HCT116 (cell line): ENCODE data around the gene FOS. TPM values are rescaled to one million over a fixed set of nuclear protein-coding genes. Genes with fewer than 3 reads are reported as not detected.

Experiments used
- ATAC-seq: fragments of 200-7000 bp; cut with Tn5 transposase; 2 replicates; pipeline ENCODE4 v1.9.1; 2020; ENCODE audit warnings: mild to moderate bottlenecking, moderate library complexity
- BruUV-seq: library from RNA; stranded (reverse); fragments of 400-500 nt; replicated peaks from 2 replicates; lab custom pipeline; 2021; lab: Mats Ljungman, UMichigan
- CTCF ChIA-PET: fragments of 300-600 bp; sonication (Branson Sonifier 250); formaldehyde crosslinking; loops from one replicate; lab custom pipeline; 2021; ENCODE audit warnings: antibody characterized with exemption; lab: Charles Lee
- POLR2A ChIA-PET: fragments of 300-600, 350-600 bp; sonication (Branson Sonifier 250); formaldehyde crosslinking; loops from one replicate; lab custom pipeline; 2021; ENCODE audit warnings: antibody characterized with exemption; lab: Charles Lee
- RAD21 ChIA-PET, 2 experiments: fragments of 300-600 bp; sonication (Branson Sonifier 250); formaldehyde crosslinking; loops; one replicate each; lab custom pipeline; 2023; ENCODE audit warnings: low total read pairs in 2 of 2; ENCODE audit not compliant: uncharacterized antibody in 2 of 2, unreplicated experiment in 2 of 2, low non-redundant PET in 1 of 2; lab: Charles Lee
- DNase-seq: peaks from one replicate; pipeline ENCODE4 v3.0.0-alpha.2; 2010; ENCODE audit warnings: low read depth, low spot score
- H2AFZ ChIP-seq: fragments of 200-600 bp; shearing (Covaris generic), sonication (generic); 2 replicates; pipeline ENCODE4 v1.6.1; 2017; ENCODE audit warnings: low read depth, mixed run types, mixed read lengths, antibody characterized with exemption, low read length; ENCODE audit not compliant: poor library complexity, severe bottlenecking
- H3K27ac ChIP-seq: 2 replicates; pipeline ENCODE4 v1.5.1; 2012; ENCODE audit warnings: low read depth, low read length
- H3K27me3 ChIP-seq: fragments of 200-600 bp; sonication (generic); 2 replicates; pipeline ENCODE4 v1.6.1; 2016; ENCODE audit warnings: mixed run types, low read length, mixed read lengths; ENCODE audit not compliant: insufficient read depth
- H3K36me3 ChIP-seq, 2 experiments: fragments of 200-500 bp in 1 of 2; fragments of 200-600 bp in 1 of 2; sonication (Bioruptor generic) in 1 of 2; sonication (generic) in 1 of 2; 2 replicates each; pipeline versions ENCODE4 v1.5.1 to v1.6.1; 2014 to 2016; ENCODE audit warnings: low read length in 2 of 2, inconsistent platforms in 1 of 2, mixed read lengths in 1 of 2, mixed run types in 1 of 2; ENCODE audit not compliant: insufficient read depth in 2 of 2, control insufficient read depth in 1 of 2
- H3K4me1 ChIP-seq, 2 experiments: fragments of 200-600 bp in 1 of 2; sonication (generic) in 1 of 2; 2 replicates each; pipeline versions ENCODE4 v1.5.1 to v1.6.1; 2012 to 2017; ENCODE audit warnings: low read length in 2 of 2, inconsistent platforms in 1 of 2, mild to moderate bottlenecking in 1 of 2, mixed read lengths in 1 of 2, mixed run types in 1 of 2, moderate library complexity in 1 of 2; ENCODE audit not compliant: insufficient read depth in 2 of 2, control insufficient read depth in 1 of 2
- H3K4me2 ChIP-seq: fragments of 200-600 bp; sonication (generic); 2 replicates; pipeline ENCODE4 v1.6.1; 2017; ENCODE audit warnings: mixed run types, low read length, mixed read lengths
- H3K4me3 ChIP-seq, 2 experiments: fragments of 200-600 bp in 1 of 2; sonication (generic) in 1 of 2; replicated peaks in 1 of 2; 2 replicates each; pipeline ENCODE4 v1.5.1; 2011 to 2016; ENCODE audit warnings: low read length in 2 of 2, control low read depth in 1 of 2, low read depth in 1 of 2, mild to moderate bottlenecking in 1 of 2, mixed read lengths in 1 of 2, mixed run types in 1 of 2
- H3K79me2 ChIP-seq: fragments of 200-600 bp; sonication (generic); 2 replicates; pipeline ENCODE4 v1.6.1; 2017; ENCODE audit warnings: mild to moderate bottlenecking, mixed run types, low read length, moderate library complexity, mixed read lengths; ENCODE audit not compliant: insufficient read depth
- H3K9ac ChIP-seq: fragments of 200-600 bp; sonication (generic); 2 replicates; pipeline ENCODE4 v1.6.1; 2016; ENCODE audit warnings: low read length, mixed read lengths
- H3K9me2 ChIP-seq: fragments of 200-600 bp; sonication (generic), shearing (Covaris generic); 2 replicates; pipeline ENCODE4 v1.6.1; 2017; ENCODE audit warnings: mixed run types, mild to moderate bottlenecking, moderate library complexity; ENCODE audit not compliant: insufficient read depth
- H3K9me3 ChIP-seq, 2 experiments: fragments of 200-500 bp in 1 of 2; fragments of 200-600 bp in 1 of 2; sonication (Bioruptor generic) in 1 of 2; sonication (generic) in 1 of 2; 2 replicates each; pipeline ENCODE4 v1.6.1; 2014 to 2017; ENCODE audit warnings: low read length in 2 of 2, mixed read lengths in 2 of 2, inconsistent platforms in 1 of 2, low read depth in 1 of 2, mild to moderate bottlenecking in 1 of 2, mixed run types in 1 of 2, moderate library complexity in 1 of 2; ENCODE audit not compliant: control insufficient read depth in 1 of 2, insufficient read depth in 1 of 2
- H4K20me1 ChIP-seq: fragments of 200-600 bp; sonication (generic), shearing (Covaris generic); 2 replicates; pipeline ENCODE4 v1.6.1; 2017; ENCODE audit warnings: mixed run types, mild to moderate bottlenecking, moderate library complexity; ENCODE audit not compliant: insufficient read depth
- POLR2AphosphoS5 ChIP-seq: IDR thresholded peaks from 2 replicates; pipeline ENCODE4 v1.6.1; 2011; ENCODE audit warnings: mild to moderate bottlenecking, low read depth, low read length, moderate library complexity
- YY1 ChIP-seq: IDR thresholded peaks from 2 replicates; pipeline ENCODE4 v1.6.1; 2011; ENCODE audit warnings: low read length, low read depth, moderate library complexity, mild to moderate bottlenecking; ENCODE audit not compliant: insufficient replicate concordance; ENCODE audit errors: extremely low read depth
- intact Hi-C: fragments of 100-400 bp; cut with micrococcal nuclease; formaldehyde crosslinking; loops from 2 replicates; pipeline ENCODE4 v1.10.0; 2022
- total RNA-seq: library from RNA; stranded (reverse); gene quantifications from one replicate; pipeline ENCODE4 v1.2.1, GENCODE V29; 2021; ENCODE audit not compliant: unreplicated experiment
- TF ChIP-seq, protein P1 (sequence below): IDR thresholded peaks from 2 replicates; pipeline ENCODE4 v1.6.1; 2012; ENCODE audit warnings: low read depth
- TF ChIP-seq, protein P2 (sequence below), 3 experiments: fragments of 200-600 bp in 1 of 3; sonication (generic) in 1 of 3; IDR thresholded peaks in 2 of 3; conservative IDR thresholded peaks in 1 of 3; 2 replicates each; pipeline ENCODE4 v1.5.1; 2012 to 2017; ENCODE audit warnings: low read depth in 2 of 3, low read length in 2 of 3, antibody characterized with exemption in 1 of 3, borderline replicate concordance in 1 of 3, control low read depth in 1 of 3, mild to moderate bottlenecking in 1 of 3, mixed read lengths in 1 of 3, mixed run types in 1 of 3, moderate library complexity in 1 of 3; ENCODE audit not compliant: insufficient read depth in 1 of 3

FOS gene
- total RNA-seq, 1 experiment from 2014 or later = 50.4 TPM

DNA sequence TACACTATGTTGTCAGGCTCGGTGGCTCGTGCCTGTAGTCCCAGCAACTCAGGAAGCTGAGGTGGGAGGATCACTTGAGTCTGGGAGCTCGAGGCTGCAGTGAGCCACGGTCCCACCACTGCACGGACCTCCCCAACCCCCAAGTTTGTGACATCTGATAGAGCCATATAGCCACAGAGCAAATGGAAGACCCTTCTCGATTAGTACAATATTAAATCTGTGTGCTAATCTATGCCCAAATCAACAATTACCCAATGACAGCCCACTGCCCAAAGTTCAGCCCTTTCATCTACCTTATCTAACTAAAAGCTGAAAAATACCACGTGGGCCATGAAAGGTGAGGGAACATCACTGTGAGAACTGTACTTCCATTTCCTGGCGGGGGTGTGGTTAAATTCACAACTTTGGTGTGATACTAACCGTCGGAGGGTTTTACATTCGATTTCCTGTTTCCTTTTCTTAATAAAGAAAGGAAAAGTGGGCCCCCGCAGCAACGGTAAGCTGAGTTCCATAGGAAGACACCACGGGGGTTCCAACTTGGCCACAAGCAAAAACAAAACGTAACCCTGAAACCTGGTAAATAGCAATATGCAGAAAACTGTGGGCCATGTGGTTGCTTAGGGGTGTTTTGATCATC lies 31.2 kb upstream of the FOS start (continued):
- TF ChIP-seq, protein P1, sequence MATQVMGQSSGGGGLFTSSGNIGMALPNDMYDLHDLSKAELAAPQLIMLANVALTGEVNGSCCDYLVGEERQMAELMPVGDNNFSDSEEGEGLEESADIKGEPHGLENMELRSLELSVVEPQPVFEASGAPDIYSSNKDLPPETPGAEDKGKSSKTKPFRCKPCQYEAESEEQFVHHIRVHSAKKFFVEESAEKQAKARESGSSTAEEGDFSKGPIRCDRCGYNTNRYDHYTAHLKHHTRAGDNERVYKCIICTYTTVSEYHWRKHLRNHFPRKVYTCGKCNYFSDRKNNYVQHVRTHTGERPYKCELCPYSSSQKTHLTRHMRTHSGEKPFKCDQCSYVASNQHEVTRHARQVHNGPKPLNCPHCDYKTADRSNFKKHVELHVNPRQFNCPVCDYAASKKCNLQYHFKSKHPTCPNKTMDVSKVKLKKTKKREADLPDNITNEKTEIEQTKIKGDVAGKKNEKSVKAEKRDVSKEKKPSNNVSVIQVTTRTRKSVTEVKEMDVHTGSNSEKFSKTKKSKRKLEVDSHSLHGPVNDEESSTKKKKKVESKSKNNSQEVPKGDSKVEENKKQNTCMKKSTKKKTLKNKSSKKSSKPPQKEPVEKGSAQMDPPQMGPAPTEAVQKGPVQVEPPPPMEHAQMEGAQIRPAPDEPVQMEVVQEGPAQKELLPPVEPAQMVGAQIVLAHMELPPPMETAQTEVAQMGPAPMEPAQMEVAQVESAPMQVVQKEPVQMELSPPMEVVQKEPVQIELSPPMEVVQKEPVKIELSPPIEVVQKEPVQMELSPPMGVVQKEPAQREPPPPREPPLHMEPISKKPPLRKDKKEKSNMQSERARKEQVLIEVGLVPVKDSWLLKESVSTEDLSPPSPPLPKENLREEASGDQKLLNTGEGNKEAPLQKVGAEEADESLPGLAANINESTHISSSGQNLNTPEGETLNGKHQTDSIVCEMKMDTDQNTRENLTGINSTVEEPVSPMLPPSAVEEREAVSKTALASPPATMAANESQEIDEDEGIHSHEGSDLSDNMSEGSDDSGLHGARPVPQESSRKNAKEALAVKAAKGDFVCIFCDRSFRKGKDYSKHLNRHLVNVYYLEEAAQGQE = no peak
- TF ChIP-seq, all 23 proteins: peak for 0

DNA sequence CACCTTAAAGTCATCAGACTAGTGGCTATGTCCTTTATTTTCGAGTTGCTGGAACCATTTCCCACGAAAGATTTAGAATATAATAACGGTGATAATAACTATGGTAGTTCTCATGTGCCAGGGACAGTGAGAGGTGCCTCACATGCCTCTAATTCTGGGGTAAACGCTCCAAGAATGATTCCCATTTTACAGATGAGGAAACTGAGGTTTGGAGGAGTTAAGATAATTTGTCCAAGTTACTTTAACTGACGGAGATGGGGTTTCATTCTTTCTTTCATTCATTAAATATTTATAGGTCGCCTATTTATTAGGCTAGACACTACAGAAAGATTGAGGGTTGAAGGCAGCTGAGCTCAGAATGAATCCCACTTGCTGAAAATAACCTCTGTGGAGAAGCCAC lies 30.7 kb upstream of the FOS start:
- H2AFZ ChIP-seq = no peak overlapping the region
- RAD21 ChIA-PET = no interaction called here
- POLR2A ChIA-PET = no interaction called here
- H3K27ac ChIP-seq = no peak overlapping the region
- H3K36me3 ChIP-seq = no peaks in the 10 kb centered on the region
- no peaks in the 10 kb centered on the region for H4K20me1 ChIP-seq
- no peak for DNase-seq
- H3K79me2 ChIP-seq = no peaks in the 10 kb centered on the region
- H3K9ac ChIP-seq = no peak overlapping the region
- H3K4me2 ChIP-seq = no peak overlapping the region
- no peaks in the 10 kb centered on the region for H3K27me3 ChIP-seq
- no peaks in the 10 kb centered on the region for H3K4me1 ChIP-seq
- no peaks in the 10 kb centered on the region for H3K9me2 ChIP-seq
- intact Hi-C loops = no loop called here
- H3K9me3 ChIP-seq = no peaks in the 10 kb centered on the region
- TF ChIP-seq YY1 (no peak), POLR2AphosphoS5 (no peak)
- TF ChIP-seq, protein P2, sequence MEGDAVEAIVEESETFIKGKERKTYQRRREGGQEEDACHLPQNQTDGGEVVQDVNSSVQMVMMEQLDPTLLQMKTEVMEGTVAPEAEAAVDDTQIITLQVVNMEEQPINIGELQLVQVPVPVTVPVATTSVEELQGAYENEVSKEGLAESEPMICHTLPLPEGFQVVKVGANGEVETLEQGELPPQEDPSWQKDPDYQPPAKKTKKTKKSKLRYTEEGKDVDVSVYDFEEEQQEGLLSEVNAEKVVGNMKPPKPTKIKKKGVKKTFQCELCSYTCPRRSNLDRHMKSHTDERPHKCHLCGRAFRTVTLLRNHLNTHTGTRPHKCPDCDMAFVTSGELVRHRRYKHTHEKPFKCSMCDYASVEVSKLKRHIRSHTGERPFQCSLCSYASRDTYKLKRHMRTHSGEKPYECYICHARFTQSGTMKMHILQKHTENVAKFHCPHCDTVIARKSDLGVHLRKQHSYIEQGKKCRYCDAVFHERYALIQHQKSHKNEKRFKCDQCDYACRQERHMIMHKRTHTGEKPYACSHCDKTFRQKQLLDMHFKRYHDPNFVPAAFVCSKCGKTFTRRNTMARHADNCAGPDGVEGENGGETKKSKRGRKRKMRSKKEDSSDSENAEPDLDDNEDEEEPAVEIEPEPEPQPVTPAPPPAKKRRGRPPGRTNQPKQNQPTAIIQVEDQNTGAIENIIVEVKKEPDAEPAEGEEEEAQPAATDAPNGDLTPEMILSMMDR (IDR thresholded peaks at IDR 0.05 in 2 of 3, conservative IDR thresholded peaks at IDR 0.05 in 1 of 3; ENCODE audit: borderline replicate concordance in 1 of 3, insufficient read depth in 1 of 3, low read depth in 2 of 3, low read length in 2 of 3) = no peak
- no peak overlapping the region for H3K4me3 ChIP-seq
- no TSS peak for BruUV-seq
- no peak for ATAC-seq
- CTCF ChIA-PET = no interaction called here
